Lower leg skin (tissue), 4 donors: ENCODE measurements around the gene PEX6. TPM values are rescaled to one million over a fixed set of nuclear protein-coding genes. Genes with fewer than 3 reads are reported as not detected.

Source experiments
- DNase-seq, 2 donors: peaks; one replicate each; pipeline ENCODE4 v3.0.0-alpha.2; 2019; ENCODE audit warnings: low spot score in 2 of 2
- H3K4me3 ChIP-seq: fragments of 200-600 bp; sonication (generic); 2 replicates; pipeline ENCODE4 v1.5.1; 2017; ENCODE audit warnings: mild to moderate bottlenecking, low read depth; ENCODE audit not compliant: poor library complexity, severe bottlenecking
- POLR2A ChIP-seq, 2 donors: fragments of 450-650 bp; IDR thresholded peaks; one replicate each; pipeline ENCODE4 v1.6.1; 2016 to 2017; ENCODE audit warnings: antibody characterized with exemption in 2 of 2, mild to moderate bottlenecking in 1 of 2, moderate library complexity in 1 of 2
- whole genome bisulfite sequencing, 2 donors: methylation state at CpG; one replicate each; pipeline ENCODE4 v1.1.5; 2018; 5-methylcytosine and 5-hydroxymethylcytosine counted together
- intact Hi-C: fragments of 100-400 bp; cut with DNase I; formaldehyde crosslinking; loops from one replicate; pipeline ENCODE4 v1.15.0; 2023; ENCODE audit warnings: low total_unique reads
- total RNA-seq, 4 donors: library from RNA; depleted of rRNA; stranded (reverse); fragments of >200 nt; gene quantifications; one replicate each; pipeline ENCODE4 v1.1.0, GENCODE V29; 2016
- TF ChIP-seq, protein P1 (sequence below), 3 donors: fragments of 450-650 bp; IDR thresholded peaks; one replicate each; pipeline ENCODE4 v1.5.1; 2016; ENCODE audit warnings: antibody characterized with exemption in 3 of 3, mild to moderate bottlenecking in 3 of 3, moderate library complexity in 2 of 3

Gene PEX6
- total RNA-seq, 4 donors from 2014 or later: 13.9 to 37.6 (median 25.7) TPM

DNA sequence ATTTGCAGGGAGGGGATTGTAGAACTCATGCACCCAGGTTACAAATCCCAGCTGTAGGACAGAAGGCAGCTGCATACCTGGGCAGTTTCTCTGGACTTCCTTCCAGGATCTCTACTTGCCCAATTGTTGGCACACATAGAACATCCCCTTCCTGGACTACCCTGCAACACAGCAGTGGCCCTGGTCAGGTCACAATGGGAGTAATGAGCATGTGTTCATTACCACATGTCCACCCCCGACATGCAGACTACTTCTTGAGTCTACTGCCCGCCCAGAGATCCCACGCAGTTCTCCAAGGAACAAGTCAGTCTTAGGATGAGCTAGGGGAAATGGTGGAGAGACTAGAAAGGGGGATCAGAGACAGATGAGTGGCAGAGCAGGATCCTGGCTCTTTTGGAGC is 5.1 kb downstream of the PEX6 start:
- DNase-seq: no peak
- TF ChIP-seq POLR2A (IDR thresholded peaks at IDR 0.05): no peak
- no peak overlapping the region for H3K4me3 ChIP-seq
- WGBS, 2 donors: 89 to 95% methylated on average over 3 of the region's 3 CpGs
- intact Hi-C loops: no loop called here

DNA sequence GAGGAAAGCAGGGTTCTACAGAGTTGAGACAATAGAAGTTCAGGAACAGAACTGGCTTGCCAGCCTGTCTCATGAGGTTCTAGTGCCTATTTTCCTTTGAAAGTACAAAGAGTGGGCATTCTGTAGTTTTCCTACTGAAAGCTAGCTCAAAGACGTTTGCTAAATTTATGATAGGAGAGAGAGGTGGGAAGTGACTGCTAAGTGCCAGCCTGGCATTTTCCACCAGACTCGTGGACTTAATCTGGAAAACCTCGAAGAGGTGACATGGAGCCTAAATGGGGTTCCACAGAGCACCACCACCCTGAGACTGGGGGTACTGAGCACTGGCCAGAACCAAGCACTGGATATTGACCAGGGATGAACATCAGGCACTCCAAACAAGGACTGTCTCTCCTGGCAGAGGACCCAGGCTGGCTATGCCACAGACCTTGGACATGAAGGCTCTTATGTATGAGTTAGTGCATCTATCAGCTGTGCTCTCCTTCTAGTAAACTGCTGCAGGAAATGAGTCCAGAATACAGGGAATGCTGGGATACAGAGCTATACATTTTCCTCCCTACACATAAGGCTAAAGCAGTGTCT is 7.1 kb downstream of the PEX6 start:
- WGBS, 2 donors: 78 to 87% methylated on average over 3 of the region's 3 CpGs
- no peak overlapping the region for H3K4me3 ChIP-seq
- DNase-seq: no peak
- intact Hi-C loops: no loop called here
- TF ChIP-seq, protein P1, sequence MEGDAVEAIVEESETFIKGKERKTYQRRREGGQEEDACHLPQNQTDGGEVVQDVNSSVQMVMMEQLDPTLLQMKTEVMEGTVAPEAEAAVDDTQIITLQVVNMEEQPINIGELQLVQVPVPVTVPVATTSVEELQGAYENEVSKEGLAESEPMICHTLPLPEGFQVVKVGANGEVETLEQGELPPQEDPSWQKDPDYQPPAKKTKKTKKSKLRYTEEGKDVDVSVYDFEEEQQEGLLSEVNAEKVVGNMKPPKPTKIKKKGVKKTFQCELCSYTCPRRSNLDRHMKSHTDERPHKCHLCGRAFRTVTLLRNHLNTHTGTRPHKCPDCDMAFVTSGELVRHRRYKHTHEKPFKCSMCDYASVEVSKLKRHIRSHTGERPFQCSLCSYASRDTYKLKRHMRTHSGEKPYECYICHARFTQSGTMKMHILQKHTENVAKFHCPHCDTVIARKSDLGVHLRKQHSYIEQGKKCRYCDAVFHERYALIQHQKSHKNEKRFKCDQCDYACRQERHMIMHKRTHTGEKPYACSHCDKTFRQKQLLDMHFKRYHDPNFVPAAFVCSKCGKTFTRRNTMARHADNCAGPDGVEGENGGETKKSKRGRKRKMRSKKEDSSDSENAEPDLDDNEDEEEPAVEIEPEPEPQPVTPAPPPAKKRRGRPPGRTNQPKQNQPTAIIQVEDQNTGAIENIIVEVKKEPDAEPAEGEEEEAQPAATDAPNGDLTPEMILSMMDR (IDR thresholded peaks at IDR 0.05): no peak
- TF ChIP-seq POLR2A (IDR thresholded peaks at IDR 0.05): no peak

DNA sequence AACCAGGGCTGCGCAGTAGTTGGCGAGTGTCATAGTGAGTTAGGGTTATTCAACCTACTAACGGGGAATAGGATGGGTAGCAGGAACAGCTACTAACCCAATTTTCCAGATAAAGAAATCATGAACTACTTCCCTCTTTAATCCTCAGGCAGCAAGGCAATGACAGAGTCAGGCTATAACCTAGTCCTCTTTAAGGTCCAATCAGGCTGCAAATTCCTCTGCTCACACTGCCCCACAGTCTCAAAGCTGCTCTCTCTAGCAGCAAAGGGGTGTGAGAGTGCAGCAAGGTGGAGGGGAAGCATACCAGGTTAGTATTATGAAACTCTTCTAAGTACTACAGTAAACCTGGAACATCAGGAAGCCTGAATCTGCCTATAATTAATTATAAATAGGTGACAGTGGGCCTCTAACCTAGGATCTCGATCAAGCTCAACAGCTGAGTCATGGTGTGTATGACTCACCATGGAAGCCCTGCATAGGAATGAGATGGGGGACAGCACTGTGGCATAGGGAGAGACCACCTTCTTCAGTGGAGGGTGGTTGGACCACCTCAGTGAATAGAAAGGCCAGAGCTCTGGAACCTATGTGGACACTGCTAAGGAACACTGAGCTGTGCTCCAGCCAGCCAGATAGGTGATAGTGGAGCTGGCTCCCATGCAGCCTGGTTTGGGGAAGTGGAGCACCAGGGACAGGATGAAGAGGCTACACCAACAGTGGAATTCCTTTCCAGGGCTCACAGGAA is 7.9 kb downstream of the PEX6 start:
- DNase-seq: no peak
- WGBS, 2 donors: 71 to 76% methylated on average over 4 of the region's 4 CpGs
- no peak overlapping the region for H3K4me3 ChIP-seq
- intact Hi-C loops: no loop called here
- TF ChIP-seq, protein P1 (IDR thresholded peaks at IDR 0.05): no peak
- no peak for TF ChIP-seq POLR2A (IDR thresholded peaks at IDR 0.05)

DNA sequence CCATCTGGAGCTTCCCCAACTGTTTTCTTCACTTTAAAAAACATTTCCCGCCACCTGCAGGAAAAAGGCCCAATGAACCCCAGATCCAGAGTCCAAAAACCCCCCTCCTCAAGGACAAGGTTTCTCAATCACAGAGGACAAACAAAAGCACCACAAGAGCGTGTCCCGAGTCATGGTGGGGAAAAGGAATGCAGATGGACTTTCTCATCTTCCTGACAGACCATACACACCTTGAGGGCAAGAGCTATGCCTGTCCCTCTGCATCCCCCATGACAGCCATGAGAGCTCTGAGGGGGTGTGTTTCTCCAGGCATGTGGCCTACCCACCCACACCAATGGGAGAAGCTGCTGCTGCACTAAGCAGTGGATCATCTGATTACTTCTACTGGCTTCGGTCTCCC is 9.0 kb downstream of the PEX6 start:
- WGBS, 2 donors: 87 to 93% methylated on average over 4 of the region's 4 CpGs
- no peak overlapping the region for H3K4me3 ChIP-seq
- no peak for TF ChIP-seq POLR2A (IDR thresholded peaks at IDR 0.05)
- TF ChIP-seq, protein P1 (IDR thresholded peaks at IDR 0.05): no peak
- intact Hi-C loops: no loop called here
- DNase-seq: no peak

DNA sequence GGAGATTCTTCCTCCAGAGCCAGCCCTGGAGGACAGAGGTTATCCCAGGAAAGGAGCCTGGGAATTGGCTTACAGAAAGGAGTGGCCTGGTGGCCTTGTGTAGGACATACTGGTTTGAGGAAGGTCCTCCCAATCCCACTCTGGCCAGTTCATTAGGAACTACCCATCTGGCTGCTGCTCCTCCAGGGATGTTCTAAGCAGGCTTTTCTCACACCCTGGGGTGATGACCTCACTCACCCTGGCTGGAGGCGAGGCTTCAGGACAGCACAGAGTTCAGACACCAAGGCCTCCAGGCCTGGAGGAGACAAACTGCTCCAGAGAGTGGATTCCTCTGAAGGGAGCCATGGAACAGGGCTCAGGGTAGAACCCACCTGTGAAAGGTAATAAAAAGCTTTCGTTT is 9.6 kb downstream of the PEX6 start:
- TF ChIP-seq POLR2A (IDR thresholded peaks at IDR 0.05): no peak
- TF ChIP-seq, protein P1 (IDR thresholded peaks at IDR 0.05): no peak
- intact Hi-C loops: no loop called here
- WGBS, 2 donors: 88 to 94% methylated on average over 2 of the region's 2 CpGs
- DNase-seq: no peak
- H3K4me3 ChIP-seq: no peak overlapping the region

DNA sequence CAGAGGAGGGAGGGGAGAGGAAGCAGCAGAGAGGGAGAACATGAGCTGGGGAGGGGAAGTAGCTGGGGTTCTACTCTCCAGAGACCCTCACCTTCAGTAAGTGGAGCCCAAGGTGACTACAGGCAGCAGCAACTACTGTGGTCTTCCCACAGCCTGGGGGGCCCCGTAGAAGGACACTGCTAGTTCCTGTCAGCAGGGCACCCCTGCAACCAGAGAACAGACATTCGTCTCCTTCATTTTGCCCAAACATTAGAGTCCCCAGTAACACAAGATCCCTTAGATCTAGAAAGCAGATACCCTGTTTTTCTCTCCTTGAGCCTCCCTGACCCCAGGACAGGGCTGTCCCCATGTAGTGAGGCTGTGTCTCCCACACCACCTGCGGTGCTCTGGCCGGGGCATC is 10.2 kb downstream of the PEX6 start:
- intact Hi-C loops: no loop called here
- DNase-seq: no peak
- H3K4me3 ChIP-seq: no peak overlapping the region
- WGBS, 2 donors: 92 to 93% methylated on average over 4 of the region's 4 CpGs
- no peak for TF ChIP-seq POLR2A (IDR thresholded peaks at IDR 0.05)
- TF ChIP-seq, protein P1 (IDR thresholded peaks at IDR 0.05): no peak
